Hepatocyte (in vitro differentiated cells): ENCODE results near the gene NPTN. TPM values are rescaled to one million over a fixed set of nuclear protein-coding genes. Genes with fewer than 3 reads are reported as not detected.

Experiments used
- DNase-seq: peaks from one replicate; pipeline ENCODE4 v3.0.0-alpha.2; 2016; ENCODE audit warnings: low spot score
- H2AFZ ChIP-seq: fragments of 200-600 bp; sonication (generic); 2 replicates; pipeline ENCODE4 v1.6.0; 2016; ENCODE audit warnings: antibody characterized with exemption, mild to moderate bottlenecking
- H3K27ac ChIP-seq: fragments of 200-600 bp; sonication (generic); 2 replicates; pipeline ENCODE4 v1.5.1; 2016; ENCODE audit warnings: mild to moderate bottlenecking
- H3K27me3 ChIP-seq: fragments of 200-600 bp; sonication (generic); 2 replicates; pipeline ENCODE4 v1.6.1; 2016
- H3K36me3 ChIP-seq: fragments of 200-600 bp; sonication (generic); replicated peaks from 2 replicates; pipeline ENCODE4 v1.5.1; 2016; ENCODE audit warnings: low read depth; ENCODE audit not compliant: insufficient read depth
- H3K4me1 ChIP-seq: fragments of 200-600 bp; sonication (generic); 2 replicates; pipeline ENCODE4 v1.5.1; 2016; ENCODE audit warnings: mild to moderate bottlenecking, moderate library complexity; ENCODE audit not compliant: insufficient read depth
- H3K4me2 ChIP-seq: fragments of 200-600 bp; sonication (generic); 2 replicates; pipeline ENCODE4 v1.6.0; 2016
- H3K4me3 ChIP-seq: fragments of 200-600 bp; sonication (generic); 2 replicates; pipeline ENCODE4 v1.5.1; 2016; ENCODE audit warnings: mild to moderate bottlenecking
- H3K79me2 ChIP-seq: fragments of 200-600 bp; sonication (generic); 2 replicates; pipeline ENCODE4 v1.6.0; 2017; ENCODE audit warnings: mild to moderate bottlenecking
- H3K9me2 ChIP-seq: fragments of 200-600 bp; sonication (generic); replicated peaks from 2 replicates; pipeline ENCODE4 v1.6.0; 2017; ENCODE audit warnings: mild to moderate bottlenecking; ENCODE audit not compliant: insufficient read depth
- H3K9me3 ChIP-seq: fragments of 200-600 bp; sonication (generic); 2 replicates; pipeline ENCODE4 v1.5.1; 2016; ENCODE audit warnings: low read depth, mild to moderate bottlenecking
- H4K20me1 ChIP-seq: fragments of 200-600 bp; sonication (generic); 2 replicates; pipeline ENCODE4 v1.6.0; 2016; ENCODE audit warnings: mild to moderate bottlenecking; ENCODE audit not compliant: insufficient read depth, poor library complexity, severe bottlenecking
- CTCF ChIP-seq: fragments of 200-600 bp; sonication (generic); IDR thresholded peaks from 2 replicates; pipeline ENCODE4 v1.5.1; 2016; ENCODE audit warnings: antibody characterized with exemption, mild to moderate bottlenecking; ENCODE audit not compliant: poor library complexity
- EZH2 ChIP-seq: fragments of 200-600 bp; sonication (generic); IDR thresholded peaks from 2 replicates; pipeline ENCODE4 v1.6.1; 2016; ENCODE audit warnings: antibody characterized with exemption, mild to moderate bottlenecking, borderline replicate concordance
- EZH2phosphoT487 ChIP-seq: fragments of 200-600 bp; sonication (generic); IDR thresholded peaks from one replicate; pipeline ENCODE4 v1.6.1; 2018; ENCODE audit warnings: antibody characterized with exemption, mild to moderate bottlenecking, low read depth, moderate library complexity; ENCODE audit not compliant: unreplicated experiment, severe bottlenecking
- WGBS: methylation state at CpG from one replicate; pipeline ENCODE4 v1.1.6; 2016; ENCODE audit warnings: low lambda C conversion rate; ENCODE audit errors: missing lambda C conversion rate; 5-methylcytosine and 5-hydroxymethylcytosine counted together
- polyA plus RNA-seq: library from polyadenylated mRNA; unstranded; fragments of >200 nt; fragmentation: Nextera tagmentation; extraction: Ambion mirVana; gene quantifications from 2 replicates; pipeline ENCODE4 v1.2.1, GENCODE V29; 2016
- total RNA-seq: library from RNA; depleted of rRNA; stranded (reverse); fragments of >200 nt; gene quantifications from 2 replicates; pipeline ENCODE4 v1.2.3, GENCODE V29; 2014

The NPTN gene
- total RNA-seq (201 and 234 TPM in 2 replicates), polyA plus RNA-seq (153 and 174 TPM in 2 replicates)

GRCh38 chr15:73633111-73633990, at the start of gene NPTN:
Gene NPTN, minus strand, starts transcription at chr15:73633389. Its CDS starts 174 bp downstream, at chr15:73633215.
- Histone ChIP-seq H3K27ac (peak within 1 kb of the TSS; percentile 94), H4K20me1 (peaks cover 29% of the 10 kb centered on the region), H3K79me2 (peaks cover 45% of the 10 kb centered on the region), H3K9me3 (no peaks in the 10 kb centered on the region), H3K4me1 (peaks cover 32% of the 10 kb centered on the region), H2AFZ (peak within 1 kb of the TSS; percentile 47), H3K36me3 (no peaks in the 10 kb centered on the region), H3K27me3 (no peaks in the 10 kb centered on the region), H3K4me3 (peak within 1 kb of the TSS; percentile 82), H3K9me2 (no peaks in the 10 kb centered on the region), H3K4me2 (peak within 1 kb of the TSS; percentile 79)
- peak; percentile 100 for DNase-seq
- whole genome bisulfite sequencing, result 8% methylated on average over 18 of the region's 62 CpGs
- no peak for TF ChIP-seq EZH2
- TF ChIP-seq CTCF, result no peak
- no peak for TF ChIP-seq EZH2phosphoT487

- WGBS, result 89% methylated on average over 14 of the region's 14 CpGs
- Histone ChIP-seq H3K4me2 (no peak overlapping the region), H3K4me3 (no peak overlapping the region), H3K4me1 (peaks cover 23% of the 10 kb centered on the region), H2AFZ (no peak overlapping the region), H3K36me3 (no peaks in the 10 kb centered on the region), H3K27ac (no peak overlapping the region), H4K20me1 (peaks cover 20% of the 10 kb centered on the region), H3K9me2 (no peaks in the 10 kb centered on the region), H3K9me3 (no peaks in the 10 kb centered on the region), H3K79me2 (peaks cover 33% of the 10 kb centered on the region), H3K27me3 (no peaks in the 10 kb centered on the region)
- TF ChIP-seq EZH2 (no peak), CTCF (no peak), EZH2phosphoT487 (no peak)
- DNase-seq, result no peak
Observed at GRCh38 chr15:73682600-73683090, 49.5 kb upstream of the NPTN start.

- Histone ChIP-seq H3K4me2 (no peak overlapping the region), H4K20me1 (peaks cover 14% of the 10 kb centered on the region), H3K9me2 (no peaks in the 10 kb centered on the region), H3K4me1 (peaks cover 17% of the 10 kb centered on the region), H3K4me3 (no peak overlapping the region), H2AFZ (no peak overlapping the region), H3K79me2 (peaks cover 26% of the 10 kb centered on the region), H3K27me3 (no peaks in the 10 kb centered on the region), H3K27ac (no peak overlapping the region), H3K9me3 (no peaks in the 10 kb centered on the region), H3K36me3 (no peaks in the 10 kb centered on the region)
- no peak for DNase-seq
- 88% methylated on average over 3 of the region's 3 CpGs for WGBS
- TF ChIP-seq EZH2phosphoT487 (no peak), EZH2 (no peak), CTCF (no peak)
Observed at GRCh38 chr15:73681856-73682599, 48.8 kb upstream of the NPTN start.
